WTC11 (cell line): ENCODE data around the gene PDE6B. TPM values are rescaled to one million over a fixed set of nuclear protein-coding genes. Genes with fewer than 3 reads are reported as not detected.

ENCODE experiments used
- ATAC-seq: fragments of 200-7000 bp; cut with Tn5 transposase; 2 replicates; pipeline ENCODE4 v1.10.0; 2021; ENCODE audit warnings: mild to moderate bottlenecking, moderate library complexity
- CTCF ChIA-PET: fragments of 300-600 bp; sonication (Branson Sonifier 250); formaldehyde crosslinking; loops from one replicate; lab custom pipeline; 2021; ENCODE audit warnings: antibody characterized with exemption; lab: Charles Lee
- POLR2A ChIA-PET: fragments of 350-600 bp; sonication (Branson Sonifier 250); formaldehyde crosslinking; loops from one replicate; lab custom pipeline; 2021; ENCODE audit warnings: antibody characterized with exemption; lab: Charles Lee
- DNase-seq: peaks from one replicate; pipeline ENCODE4 v3.0.0; 2021; ENCODE audit warnings: low spot score
- H3K27ac Mint-ChIP-seq: 2 replicates; pipeline ENCODE4 v1.8.0; 2021; ENCODE audit warnings: mixed read lengths
- H3K27me3 Mint-ChIP-seq: 2 replicates; pipeline ENCODE4 v1.8.0; 2021; ENCODE audit warnings: low read depth, mild to moderate bottlenecking, moderate library complexity, mixed read lengths
- H3K36me3 Mint-ChIP-seq: 2 replicates; pipeline ENCODE4 v1.8.0; 2021; ENCODE audit warnings: mixed read lengths
- H3K4me1 Mint-ChIP-seq: 2 replicates; pipeline ENCODE4 v1.8.0; 2022; ENCODE audit warnings: mixed read lengths
- H3K4me3 Mint-ChIP-seq: 2 replicates; pipeline ENCODE4 v1.8.0; 2021; ENCODE audit warnings: mild to moderate bottlenecking, moderate library complexity, mixed read lengths
- H3K9me3 Mint-ChIP-seq: 2 replicates; pipeline ENCODE4 v1.8.0; 2021; ENCODE audit warnings: mixed read lengths
- AR ChIP-seq: fragments of 250-450 bp; sonication (Bioruptor Pico); IDR thresholded peaks from 2 replicates; pipeline ENCODE4 v1.9.0; 2021; ENCODE audit warnings: mild to moderate bottlenecking
- IRF2 ChIP-seq: sonication (generic); formaldehyde crosslinking; IDR thresholded peaks from 2 replicates; pipeline ENCODE4 v1.8.0; 2022; ENCODE audit warnings: low read depth, missing genetic modification reagents, borderline replicate concordance
- JUN ChIP-seq: sonication (generic); formaldehyde crosslinking; IDR thresholded peaks from 2 replicates; pipeline ENCODE4 v1.8.0; 2023; ENCODE audit warnings: mild to moderate bottlenecking, missing genetic modification reagents
- KAT7 ChIP-seq: sonication (generic); formaldehyde crosslinking; IDR thresholded peaks from 2 replicates; pipeline ENCODE4 v1.8.1; 2023; ENCODE audit warnings: missing genetic modification reagents, mild to moderate bottlenecking, borderline replicate concordance
- MAX ChIP-seq: sonication (generic); formaldehyde crosslinking; IDR thresholded peaks from 2 replicates; pipeline ENCODE4 v1.8.0; 2022; ENCODE audit warnings: mild to moderate bottlenecking, missing genetic modification reagents
- MLX ChIP-seq: sonication (generic); formaldehyde crosslinking; IDR thresholded peaks from 2 replicates; pipeline ENCODE4 v1.8.1; 2023; ENCODE audit warnings: mild to moderate bottlenecking, missing genetic modification reagents, moderate library complexity
- MXD4 ChIP-seq: fragments of 250-450 bp; sonication (Bioruptor Pico); IDR thresholded peaks from 2 replicates; pipeline ENCODE4 v1.8.0; 2021; ENCODE audit warnings: mild to moderate bottlenecking, moderate library complexity, borderline replicate concordance
- NR3C1 ChIP-seq: sonication (generic); formaldehyde crosslinking; conservative IDR thresholded peaks from 2 replicates; pipeline ENCODE4 v1.8.1; 2023; ENCODE audit warnings: low read depth, mild to moderate bottlenecking, missing genetic modification reagents
- USF2 ChIP-seq: sonication (generic); formaldehyde crosslinking; IDR thresholded peaks from 2 replicates; pipeline ENCODE4 v1.8.1; 2023; ENCODE audit warnings: mild to moderate bottlenecking, missing genetic modification reagents, moderate library complexity
- ZNF138 ChIP-seq: sonication (generic); formaldehyde crosslinking; conservative IDR thresholded peaks from 2 replicates; pipeline ENCODE4 v1.8.1; 2022; ENCODE audit warnings: mild to moderate bottlenecking, moderate library complexity, missing genetic modification reagents
- ZNF423 ChIP-seq: fragments of 250-450 bp; sonication (Bioruptor Pico); IDR thresholded peaks from 2 replicates; pipeline ENCODE4 v2.1.2; 2022; ENCODE audit warnings: mild to moderate bottlenecking, moderate library complexity
- ZNF425 ChIP-seq: fragments of 250-450 bp; sonication (Bioruptor Pico); conservative IDR thresholded peaks from 2 replicates; pipeline ENCODE4 v1.9.0; 2021; ENCODE audit warnings: mild to moderate bottlenecking
- ZNF532 ChIP-seq: fragments of 250-450 bp; sonication (Bioruptor Pico); IDR thresholded peaks from 2 replicates; pipeline ENCODE4 v1.9.0; 2021; ENCODE audit warnings: mild to moderate bottlenecking, borderline replicate concordance
- ZSCAN18 ChIP-seq: fragments of 250-450 bp; sonication (Bioruptor Pico); IDR thresholded peaks from 2 replicates; pipeline ENCODE4 v2.1.2; 2022; ENCODE audit warnings: mild to moderate bottlenecking, moderate library complexity
- total RNA-seq: library from RNA; stranded (reverse); gene quantifications from 3 replicates; pipeline ENCODE4 v1.2.3, GENCODE V29; 2021

PDE6B gene
- total RNA-seq, 1 experiment from 2014 or later = 7.1 TPM

- Mint-ChIP-seq H3K9me3 (no peaks in the 10 kb centered on the region), H3K36me3 (no peaks in the 10 kb centered on the region), H3K27me3 (peaks cover 85% of the 10 kb centered on the region), H3K27ac (no peak within 1 kb of the TSS), H3K4me1 (peaks cover 25% of the 10 kb centered on the region), H3K4me3 (peak within 1 kb of the TSS; percentile 88)
- no peak for TF ChIP-seq MXD4 (CRISPR knock-in tag)
- TF ChIP-seq MLX (CRISPR knock-in tag) = no peak
- no peak for TF ChIP-seq IRF2 (CRISPR knock-in tag)
- TF ChIP-seq NR3C1 (CRISPR knock-in tag) = no peak
- no peak for TF ChIP-seq AR (CRISPR knock-in tag)
- TF ChIP-seq ZNF425 (CRISPR knock-in tag) = no peak
- no peak for TF ChIP-seq USF2 (CRISPR knock-in tag)
- no peak; the same call in 1 of the 2 replicates for TF ChIP-seq MAX
- TF ChIP-seq ZNF138 (CRISPR knock-in tag) = no peak
- no peak for TF ChIP-seq KAT7 (CRISPR knock-in tag)
- TF ChIP-seq ZNF532 (CRISPR knock-in tag) = no peak
- no peak for TF ChIP-seq ZSCAN18
- TF ChIP-seq ZNF423 = no peak
- no peak for TF ChIP-seq JUN (CRISPR knock-in tag)
- DNase-seq (peak; percentile 55), ATAC-seq (peak; percentile 18; the same call in 1 of the 2 replicates)
- ChIA-PET POLR2A (interaction anchor here (0.6 kb wide), 1 partner anchor 442 kb away, joined by 3 read pairs; no protein-coding TSS in a partner anchor), CTCF (interaction anchor here (1.8 to 2.1 kb wide), 2 partner anchors 27 to 107 kb away, joined by 7 to 8 read pairs; no protein-coding TSS in a partner anchor)
Observed at GRCh38 chr4:576245-576821, 49.0 kb upstream of the PDE6B start, which contains the start of gene TMEM271. TMEM271 (minus strand) TSS chr4:576295; CDS start chr4:576062, 233 bp downstream.
